ENCODE results near the gene FAM83F.

GRCh38 chr22:39956932-39957664, 37.7 kb upstream of the FAM83F start:
- TF ChIP-seq CTCF (conservative IDR thresholded peaks at IDR 0.05) = no peak
- TF ChIP-seq EZH2 (IDR thresholded peaks at IDR 0.05; ENCODE audit: low read depth) = no peak
